NCI-H1694 (cell line): ENCODE measurements around the gene ENDOV.

Experiments
- DNase-seq: peaks from one replicate; lab custom pipeline; 2025; lab: John Stamatoyannopoulos, UW

The ENDOV gene

GRCh38 chr17:80485846-80486245, 70.9 kb downstream of the ENDOV start:
- DNase-seq: peak; percentile 97

- no peak for DNase-seq
These were observed 71.7 kb downstream of the ENDOV start for GRCh38 chr17:80486692-80487091.

- no peak for DNase-seq
These were observed 72.5 kb downstream of the ENDOV start for GRCh38 chr17:80487511-80487910.
